Stimulated activated CD8-positive, alpha-beta memory T cell treated with anti-CD3 and anti-CD28 coated beads, Interleukin-2, amount 100 ng/mL, for 1 hour (primary cell): ENCODE measurements around the gene FAM78A.
"Not testable (repeated sequence)": the region's sequence is repeated elsewhere in the genome, so short reads cannot be mapped to it uniquely, and the experiment has no call there.

ENCODE experiments used
- DNase-seq, 2 donors: peaks; one replicate each; pipeline ENCODE4 v3.0.0-alpha.2; 2020; ENCODE audit warnings: low read depth in 2 of 2

The FAM78A gene

DNA sequence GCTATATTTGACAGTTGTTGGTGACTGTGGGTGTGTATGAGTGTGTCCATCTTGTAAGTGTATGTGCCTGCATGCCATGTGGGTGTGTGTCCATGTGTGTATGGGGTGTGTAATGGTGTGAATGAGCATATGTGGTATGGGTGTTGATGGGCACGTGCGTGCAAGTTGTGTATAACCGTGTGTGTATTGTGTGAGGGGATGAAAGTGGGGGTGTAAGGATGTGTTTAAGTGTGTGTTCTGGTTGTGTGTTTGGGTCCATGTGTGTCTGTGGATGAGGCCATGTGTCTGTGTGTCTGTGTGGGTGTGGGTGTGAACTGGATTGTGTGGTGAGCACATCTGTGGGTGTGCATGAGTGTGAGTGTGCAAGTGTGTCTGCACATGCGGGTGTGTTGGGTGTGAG is 5.9 kb upstream of the FAM78A start:
- no peak for DNase-seq

DNA sequence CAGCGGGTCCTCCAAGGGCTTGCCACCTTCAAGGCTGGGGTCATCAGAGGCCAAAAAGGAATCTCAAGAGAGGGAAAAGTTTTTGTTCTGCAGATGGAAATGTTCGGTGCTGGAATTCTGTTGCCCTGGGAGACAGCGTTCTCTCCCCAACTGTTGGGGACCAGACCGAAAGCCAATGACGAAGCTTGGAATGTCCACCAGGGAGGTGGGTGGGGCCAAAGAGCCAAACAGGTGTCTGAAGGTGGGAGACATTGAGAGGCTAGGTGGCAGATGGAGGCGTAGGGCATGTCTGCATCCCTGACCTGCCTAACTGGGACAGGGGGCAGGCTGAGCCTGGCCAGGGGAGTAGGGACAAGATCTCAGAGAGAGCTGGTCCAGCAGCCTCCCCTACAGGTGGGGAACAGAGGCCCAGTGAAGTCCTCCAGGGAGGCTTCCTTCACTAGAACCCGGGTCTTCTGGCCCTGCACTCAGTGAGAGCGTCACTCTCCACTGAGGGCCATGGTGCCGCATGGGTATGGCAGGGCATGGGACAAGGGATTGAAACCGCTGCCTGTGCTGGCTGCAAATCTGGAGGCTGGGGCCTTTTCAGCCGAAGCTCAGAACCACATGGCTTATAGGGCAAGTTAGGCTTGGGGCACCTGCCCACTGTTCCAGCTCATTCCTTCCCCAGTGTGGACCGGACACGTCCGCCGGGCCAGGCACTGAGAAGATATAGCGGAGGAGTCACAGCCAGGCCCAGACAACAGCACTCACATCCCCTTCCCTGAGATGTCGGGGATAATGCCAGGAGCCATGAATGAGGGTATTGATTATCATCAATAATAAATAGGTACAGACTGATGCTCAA is 5.0 kb upstream of the FAM78A start:
- DNase-seq: no peak

DNA sequence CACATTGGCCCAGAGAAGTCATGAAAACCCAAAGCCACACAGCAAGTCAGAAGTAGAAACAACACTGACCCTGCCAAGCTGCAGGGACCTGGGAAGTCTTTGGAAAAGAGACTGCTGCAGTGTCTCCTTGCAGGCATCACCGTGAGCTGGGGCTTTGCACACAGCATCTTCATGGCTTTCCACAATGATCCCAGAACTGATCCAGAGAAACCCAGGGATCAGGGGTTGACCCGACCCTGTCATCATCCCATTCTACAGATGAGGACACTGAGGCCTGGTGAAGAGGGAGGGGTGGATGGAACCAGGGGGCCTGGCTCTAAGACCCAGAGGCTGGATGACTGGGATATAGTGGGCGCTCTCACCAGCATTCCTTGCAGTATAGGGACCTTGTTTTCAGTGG is 4.3 kb upstream of the FAM78A start:
- no peak for DNase-seq

DNA sequence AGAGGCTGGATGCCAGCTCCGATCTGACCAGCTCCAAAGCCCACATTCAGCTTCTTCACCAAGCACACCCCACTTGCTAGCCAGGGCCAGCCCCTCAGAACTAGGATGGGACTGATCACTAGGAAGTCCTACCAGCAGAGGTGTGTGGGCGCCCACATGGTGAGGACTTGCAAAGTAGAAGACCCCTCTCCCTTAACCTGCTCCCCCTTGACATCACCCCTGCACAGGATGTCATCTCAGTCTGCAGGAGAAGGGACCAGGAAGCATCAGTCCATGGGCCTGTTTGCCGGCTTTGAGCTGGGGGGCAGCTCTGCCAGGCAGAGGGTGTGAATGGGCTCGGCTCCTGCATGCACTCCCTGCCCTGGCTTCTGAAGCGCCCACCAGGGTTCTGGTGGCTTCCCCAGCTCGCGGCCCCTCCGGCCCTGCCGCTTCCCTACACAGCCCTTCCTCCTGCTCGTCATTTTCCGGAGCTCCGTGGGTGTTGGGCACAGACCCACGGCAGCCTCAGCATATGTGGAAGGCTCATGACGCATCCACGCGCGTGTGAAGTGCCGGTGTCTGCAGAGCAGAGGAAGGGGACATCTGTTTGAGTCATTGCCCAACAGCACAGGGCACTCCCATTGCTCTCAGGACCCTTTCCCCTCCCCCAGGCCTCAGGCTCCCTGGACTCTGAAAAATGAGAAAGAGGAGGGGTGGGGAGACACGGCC is 3.7 kb upstream of the FAM78A start:
- DNase-seq: no peak

DNA sequence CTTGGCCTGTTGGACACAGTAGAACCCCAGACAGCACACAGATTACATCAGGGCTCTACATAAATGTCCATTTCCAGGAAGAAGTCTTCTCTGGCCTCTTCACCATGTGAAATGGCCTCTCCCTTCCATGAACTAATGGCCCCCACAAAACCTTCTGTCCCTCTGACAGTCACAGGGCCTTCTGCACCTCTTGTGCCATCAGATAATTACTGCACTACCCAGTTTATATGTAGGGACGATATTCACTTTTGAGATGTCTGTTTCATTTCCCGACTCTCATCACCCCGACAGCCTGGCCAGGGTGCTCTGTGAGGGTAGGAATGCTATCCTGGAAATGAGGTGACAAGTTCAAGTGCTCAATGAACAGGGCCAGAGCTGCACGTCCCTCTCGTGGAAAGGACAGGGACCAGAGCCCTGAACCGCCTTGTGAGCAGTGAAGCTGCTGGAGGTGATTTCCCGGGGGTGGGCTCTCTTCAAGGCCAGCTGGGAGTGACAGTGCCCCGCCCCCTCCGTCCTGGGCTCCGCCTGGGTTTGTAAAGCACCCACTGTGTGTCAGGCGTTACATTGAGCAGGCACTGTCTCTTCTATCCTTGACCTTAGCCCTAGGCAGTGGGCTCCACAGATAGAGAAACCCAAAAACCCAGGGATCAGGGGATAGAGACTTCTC is 3.0 kb upstream of the FAM78A start:
- DNase-seq: no peak

DNA sequence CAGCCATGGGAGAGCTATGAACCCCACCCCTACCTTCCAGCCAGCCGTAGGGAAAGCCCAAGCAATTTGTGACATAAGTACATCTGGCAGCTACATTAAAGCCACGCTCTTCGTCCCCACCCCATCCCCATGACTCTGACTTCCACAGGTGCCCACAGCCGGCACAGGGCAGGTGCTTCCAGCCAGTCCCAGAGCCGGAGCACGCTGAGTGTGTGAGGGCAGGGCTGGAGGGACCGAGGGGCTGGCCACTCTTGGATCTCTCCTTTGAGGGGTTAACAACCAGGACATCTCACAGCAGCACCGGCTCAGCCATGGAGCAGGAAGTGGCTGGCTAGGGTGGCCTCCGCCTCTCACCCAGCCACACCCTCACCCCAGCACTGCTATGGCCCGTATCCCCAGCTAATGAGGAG is 2.4 kb upstream of the FAM78A start:
- DNase-seq: no peak

DNA sequence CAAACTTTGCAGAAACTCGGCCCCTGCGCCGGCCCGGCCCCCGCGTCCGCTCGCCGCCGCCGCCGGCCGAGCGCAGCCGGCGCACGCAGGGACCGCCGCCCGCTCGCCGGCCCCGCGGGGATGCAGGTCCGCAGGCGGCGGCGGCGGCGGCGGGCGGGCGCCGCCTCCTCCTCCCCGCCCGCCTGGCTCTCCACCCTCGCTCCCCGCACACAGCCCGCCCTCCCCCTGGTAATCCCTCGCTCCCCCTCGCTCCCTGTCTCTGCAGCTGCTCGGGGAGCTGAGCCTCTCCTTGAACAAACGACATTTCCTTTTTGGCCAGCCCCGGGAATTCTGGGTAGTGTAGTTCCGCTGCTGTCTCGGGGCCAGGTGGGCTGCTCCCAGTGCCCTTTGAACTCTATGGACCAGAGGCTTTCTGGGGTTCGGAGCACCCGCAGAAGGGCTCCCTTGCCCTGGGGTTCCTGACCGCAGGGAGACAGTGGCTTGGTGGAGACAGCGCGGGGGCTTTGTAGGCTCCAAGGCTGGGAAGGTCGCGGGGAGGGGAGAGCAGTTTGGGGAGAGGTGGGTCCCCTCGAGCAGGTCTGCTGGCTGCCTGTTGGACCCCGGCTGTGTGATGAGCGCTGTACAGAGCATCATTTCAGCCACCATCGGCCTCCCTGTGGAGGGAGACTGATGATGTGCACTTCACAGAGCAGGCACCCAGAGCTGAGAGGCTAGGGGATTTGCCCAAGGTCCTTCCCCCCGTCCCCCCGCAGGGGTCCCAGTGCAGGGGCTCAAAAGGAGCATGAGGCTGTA is 1.8 kb upstream of the FAM78A start:
- DNase-seq: no peak

DNA sequence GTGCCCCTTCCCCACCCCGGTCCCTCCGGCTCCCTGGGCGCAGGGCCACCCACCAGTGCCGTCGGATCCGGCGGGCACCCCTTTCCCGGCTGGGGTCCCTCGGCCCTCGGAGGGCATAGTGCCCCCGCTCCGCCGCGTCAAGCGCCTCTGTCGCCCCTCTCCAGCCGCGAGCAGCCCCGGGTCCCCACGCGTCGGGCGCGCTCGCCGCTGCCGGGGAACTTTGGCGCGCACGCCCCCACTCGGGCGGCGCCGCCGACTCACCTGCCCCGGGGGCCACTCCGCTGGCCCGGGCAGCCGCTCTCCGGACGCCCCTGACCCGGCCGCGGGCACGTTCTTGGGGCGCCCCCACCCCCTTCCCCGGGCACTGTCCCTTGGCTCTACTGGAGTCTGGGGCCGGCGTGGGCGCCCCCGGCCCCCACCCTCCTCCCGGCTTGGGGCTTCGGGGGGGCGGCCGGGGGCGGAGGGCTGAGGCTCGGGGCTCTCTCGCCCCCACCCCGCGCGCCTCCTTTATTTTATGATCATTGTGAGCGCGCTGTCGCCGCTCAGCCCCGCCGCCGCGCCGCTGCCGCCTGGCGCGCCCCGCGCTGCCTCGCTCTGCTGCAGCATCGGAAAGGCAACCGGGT is 1.1 kb upstream of the FAM78A start:
- DNase-seq: no peak

DNA sequence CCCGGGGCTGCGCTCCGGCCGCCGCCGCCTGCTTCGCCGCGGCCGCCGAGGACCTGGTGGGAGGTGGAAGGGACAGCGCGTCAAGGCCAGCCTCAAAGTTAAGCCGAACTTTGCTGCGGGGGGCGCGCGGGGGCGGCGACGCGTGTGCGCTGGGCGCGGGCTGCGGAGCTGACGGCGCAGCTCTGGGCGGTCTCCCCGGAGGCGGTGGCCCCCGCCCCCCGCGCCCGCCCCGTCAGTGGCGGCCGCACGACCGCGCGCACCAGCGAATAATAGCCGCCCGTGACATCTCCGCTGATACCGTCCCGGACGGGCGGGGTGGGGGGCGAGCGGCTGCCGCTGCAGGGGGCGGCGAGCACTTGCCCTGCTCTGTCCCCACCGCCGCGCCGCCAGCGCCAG is 579 bp upstream of the FAM78A start:
- no peak for DNase-seq

DNA sequence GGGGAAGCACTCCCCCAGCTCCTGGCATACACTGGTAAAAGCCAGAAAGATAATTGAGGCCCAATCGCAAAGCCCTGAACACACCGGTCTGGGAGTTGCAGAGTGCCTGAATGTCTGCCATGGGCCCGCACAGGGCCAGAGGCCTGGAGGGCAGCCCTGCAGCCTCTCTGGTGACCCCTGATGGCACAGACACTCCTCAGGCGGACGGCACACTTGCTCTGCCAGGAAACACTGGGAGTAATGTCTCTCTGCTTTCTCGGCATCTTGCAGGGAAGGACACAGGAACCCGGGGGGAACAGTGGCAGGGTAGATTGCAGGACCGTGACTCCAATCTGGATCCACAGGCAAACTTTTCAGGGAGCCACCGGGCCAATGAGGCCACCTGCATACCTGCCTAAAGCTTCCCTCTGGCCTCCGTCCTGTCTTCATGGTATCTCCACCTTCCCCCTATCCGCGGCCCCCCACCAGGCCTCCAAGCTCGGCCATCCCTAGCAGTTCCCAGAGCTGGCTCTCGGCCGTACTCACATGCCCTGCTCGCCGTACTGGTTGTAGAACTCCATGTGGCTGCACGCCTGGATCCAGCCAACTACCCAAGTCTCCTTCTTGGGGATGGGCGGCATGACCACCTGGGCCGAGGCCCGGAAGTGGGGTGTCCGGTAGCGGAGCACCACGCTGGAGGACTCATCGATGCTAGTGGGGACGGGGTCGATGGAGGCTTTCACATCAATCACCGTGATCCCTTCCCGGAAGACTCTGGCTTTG is 797 bp downstream of the FAM78A start:
- DNase-seq: no peak

DNA sequence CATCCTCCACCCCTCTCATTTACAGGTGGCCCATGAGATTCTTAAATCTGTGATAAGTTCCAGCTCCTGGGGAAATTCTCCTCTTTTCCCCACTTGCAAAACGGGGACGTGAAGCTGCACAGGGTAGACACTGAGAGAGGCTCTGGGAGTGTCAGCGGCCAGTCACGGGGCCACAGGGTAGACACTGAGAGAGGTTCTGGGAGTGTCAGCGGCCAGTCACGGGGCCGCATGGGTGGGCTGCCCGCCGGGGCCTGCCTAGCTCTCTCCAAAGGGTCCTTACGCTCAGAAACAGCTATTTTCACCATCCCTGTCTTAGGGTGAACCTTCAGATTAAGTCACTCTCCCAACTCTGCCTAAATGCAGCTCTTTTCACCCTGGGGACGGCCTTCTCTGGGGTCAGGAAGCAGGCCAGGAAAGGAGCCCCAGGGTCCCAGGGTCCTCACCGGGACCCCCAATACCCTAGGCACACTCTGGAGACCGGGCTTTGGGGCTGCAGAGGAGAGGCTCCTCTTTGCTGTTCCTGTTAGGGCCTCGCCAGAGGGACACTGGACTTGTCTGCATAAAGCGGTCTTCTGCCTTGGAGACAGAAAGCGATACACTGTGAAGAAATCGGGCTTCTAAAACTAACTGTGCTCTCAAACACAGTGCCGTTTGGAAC is 1.5 kb downstream of the FAM78A start:
- no peak for DNase-seq

DNA sequence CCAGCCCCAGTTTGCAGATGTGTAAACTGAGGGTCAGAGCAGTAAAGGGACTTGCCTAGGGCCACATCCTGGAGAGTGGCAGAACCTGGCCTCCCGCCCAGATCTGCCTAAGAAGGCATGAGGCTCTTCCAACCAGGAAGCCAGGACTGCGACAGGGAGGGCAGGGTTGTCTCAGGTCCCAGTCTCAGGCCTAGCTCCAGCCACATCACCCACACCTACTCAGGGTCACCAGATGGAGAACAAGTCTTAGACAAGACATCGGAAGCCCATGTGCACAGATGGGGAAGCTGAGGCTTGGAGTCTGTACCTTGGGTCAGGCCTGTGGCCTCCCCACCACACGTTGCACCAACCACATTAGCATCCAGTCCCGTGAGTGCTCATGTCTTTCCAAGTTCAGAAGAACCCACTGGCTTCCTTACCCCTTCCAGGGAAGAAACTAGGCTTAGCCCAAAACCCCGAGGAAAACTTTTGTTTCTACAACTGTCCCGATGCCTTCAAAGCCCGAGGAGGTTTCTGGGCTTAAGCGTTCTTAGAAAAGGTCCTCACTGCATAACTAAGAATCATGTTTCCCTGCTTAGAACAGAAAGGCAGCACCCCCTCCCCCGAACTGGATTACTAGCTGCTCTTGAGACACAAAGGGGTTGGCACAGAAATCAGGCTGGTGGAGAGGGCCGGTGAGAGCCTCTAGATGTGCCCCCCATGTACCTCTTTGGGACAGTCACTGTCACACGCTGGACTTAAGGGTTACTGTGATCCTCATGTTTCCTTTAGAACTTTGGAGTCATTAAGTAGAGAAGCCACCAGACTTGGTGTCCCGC is 2.2 kb downstream of the FAM78A start:
- no peak for DNase-seq

DNA sequence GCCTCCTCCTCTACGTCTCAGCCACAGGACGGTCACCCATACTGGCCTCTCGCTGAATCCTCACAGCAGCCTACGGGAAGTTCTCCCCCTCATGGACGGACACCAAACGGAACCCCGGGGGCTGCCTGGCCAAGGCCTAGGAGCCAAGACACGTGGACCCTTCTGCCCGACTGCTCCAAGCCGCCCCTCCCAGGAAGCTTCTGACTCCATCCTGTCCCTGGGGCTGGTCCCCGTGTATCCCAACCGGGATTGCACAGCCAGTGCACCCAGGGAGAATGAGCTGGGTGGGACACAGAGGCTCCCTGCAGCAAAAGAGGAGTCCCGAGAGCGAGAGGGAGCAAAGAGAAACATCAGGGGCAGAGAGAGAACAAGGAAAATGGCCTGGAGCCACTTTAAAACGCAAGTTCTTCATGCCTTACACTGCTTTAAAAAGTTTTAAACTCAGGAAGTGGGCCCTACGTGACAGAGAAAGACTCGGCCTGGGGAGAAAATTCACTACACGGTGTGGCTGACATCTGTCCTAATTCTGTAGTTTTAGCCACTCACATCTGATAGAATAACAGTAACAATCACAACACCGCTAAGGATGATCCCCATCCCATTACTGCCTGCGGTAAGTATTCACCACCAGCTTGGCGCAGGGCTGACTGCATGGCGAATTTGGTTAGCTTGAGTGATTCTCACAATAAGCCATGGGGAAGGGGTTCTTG is 3.0 kb downstream of the FAM78A start:
- no peak for DNase-seq

DNA sequence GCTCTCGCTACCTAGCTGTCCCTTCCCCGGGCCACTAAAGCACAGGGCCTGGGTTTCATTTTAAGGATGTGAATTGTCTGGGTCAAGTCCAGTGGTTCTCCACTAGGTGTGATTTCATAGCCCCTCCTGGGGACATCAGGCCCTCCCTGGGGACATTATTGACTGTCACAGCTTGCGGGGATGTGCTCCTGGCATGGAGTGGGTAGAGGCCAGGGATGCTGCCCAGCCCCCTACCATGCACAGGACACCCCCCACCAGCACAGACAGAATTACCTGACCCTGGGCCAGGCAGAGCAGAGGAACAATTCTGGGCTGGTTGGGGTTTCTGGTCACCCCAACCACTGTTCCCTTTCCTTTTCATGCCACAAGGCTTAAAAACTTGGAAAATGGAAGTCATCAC is 4.1 kb downstream of the FAM78A start:
- no peak for DNase-seq

DNA sequence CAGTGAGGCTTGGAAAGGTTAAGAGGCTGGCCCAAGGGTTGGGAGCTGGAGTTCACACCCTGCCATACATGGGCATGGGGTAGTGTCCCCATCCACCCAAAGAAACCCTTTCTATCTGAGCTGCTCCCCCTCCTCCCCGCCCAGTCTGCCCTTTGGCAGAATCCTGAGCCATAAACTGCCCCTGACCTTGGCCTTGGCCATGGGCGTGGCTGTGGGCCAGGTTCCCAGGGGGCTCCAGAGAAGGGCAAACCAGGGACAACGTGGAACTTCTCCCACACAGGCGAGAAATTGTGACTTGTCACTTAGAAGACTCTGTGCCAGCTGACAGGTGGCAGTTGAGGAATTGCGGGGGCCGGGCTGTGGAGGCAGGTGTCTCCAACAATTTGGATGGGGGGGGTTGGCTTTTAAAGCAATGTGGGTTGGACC is 4.8 kb downstream of the FAM78A start:
- DNase-seq: no peak

DNA sequence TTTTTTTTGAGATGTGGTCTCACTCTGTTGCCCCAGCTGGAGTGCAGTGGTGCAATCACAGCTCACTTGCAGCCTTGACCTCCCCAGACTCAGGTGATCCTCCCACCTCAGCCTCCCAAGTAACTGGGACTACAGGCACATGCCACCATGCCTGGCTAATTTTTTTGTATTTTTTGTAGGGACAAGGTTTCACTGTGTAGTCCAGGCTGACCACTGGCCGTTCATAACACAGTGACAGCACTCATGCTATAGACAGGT is 5.4 kb downstream of the FAM78A start:
- DNase-seq: not testable (repeated sequence)

DNA sequence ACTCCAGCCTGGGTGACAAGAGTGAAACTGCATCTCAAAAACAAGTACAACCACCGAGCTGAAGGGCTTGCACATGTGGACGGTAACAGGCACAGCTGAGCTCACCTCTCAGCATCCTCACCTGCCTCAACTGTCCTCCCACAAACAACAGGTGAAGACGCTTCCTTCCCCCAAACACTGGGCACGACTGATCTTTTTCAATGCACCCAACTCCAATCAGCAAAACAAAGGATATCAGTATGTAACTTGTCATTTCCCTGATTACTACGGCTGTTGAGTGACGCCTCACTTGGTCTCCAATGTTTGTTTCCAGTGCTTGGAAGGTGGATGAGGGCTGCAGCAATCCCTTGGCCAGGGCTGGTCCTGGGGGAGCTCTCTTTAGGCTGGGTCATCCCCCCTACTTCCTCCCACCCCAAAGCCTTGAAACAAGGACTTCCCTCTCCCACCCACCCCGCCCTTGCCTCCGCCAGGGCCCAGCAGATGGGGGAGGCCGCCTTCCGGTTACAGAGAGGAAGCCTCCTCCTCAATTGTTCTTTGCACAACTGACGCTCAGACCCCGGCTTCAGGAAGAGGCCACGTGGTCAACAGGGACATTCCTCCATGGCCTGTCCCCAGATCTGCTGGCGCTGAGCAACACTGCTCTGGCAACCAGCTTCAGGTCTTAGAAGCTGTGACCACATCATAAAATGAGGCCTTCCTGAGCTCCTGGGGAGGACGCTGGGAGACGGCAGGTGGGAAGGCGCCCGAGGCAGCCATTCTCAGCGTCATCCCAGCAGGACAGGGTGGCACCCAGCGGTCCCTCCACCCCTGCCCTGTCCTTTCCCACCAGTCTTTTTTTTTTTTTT is 5.9 kb downstream of the FAM78A start:
- no peak for DNase-seq
